ENCODE results near the gene MINDY1.

DNA sequence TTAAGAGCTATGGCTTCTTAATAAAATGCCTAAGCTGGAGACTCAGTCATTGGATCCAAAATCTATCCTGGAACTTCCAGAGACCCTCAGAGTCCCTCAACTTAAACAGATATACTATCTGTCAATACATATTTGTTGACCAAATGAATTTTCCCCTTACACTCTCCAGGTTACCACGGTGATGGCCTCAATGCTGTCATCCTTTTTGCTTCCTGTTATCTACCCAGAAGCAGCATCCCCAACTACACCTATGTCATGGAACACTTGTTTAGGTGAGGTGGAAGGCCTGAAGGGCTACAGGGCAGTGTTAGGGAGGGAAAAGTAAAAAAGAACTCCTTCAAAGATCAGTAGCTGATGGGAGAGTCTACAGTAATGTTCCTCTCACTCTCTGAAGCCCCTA is 36.5 kb upstream of the MINDY1 start:
- TF ChIP-seq, protein P1, sequence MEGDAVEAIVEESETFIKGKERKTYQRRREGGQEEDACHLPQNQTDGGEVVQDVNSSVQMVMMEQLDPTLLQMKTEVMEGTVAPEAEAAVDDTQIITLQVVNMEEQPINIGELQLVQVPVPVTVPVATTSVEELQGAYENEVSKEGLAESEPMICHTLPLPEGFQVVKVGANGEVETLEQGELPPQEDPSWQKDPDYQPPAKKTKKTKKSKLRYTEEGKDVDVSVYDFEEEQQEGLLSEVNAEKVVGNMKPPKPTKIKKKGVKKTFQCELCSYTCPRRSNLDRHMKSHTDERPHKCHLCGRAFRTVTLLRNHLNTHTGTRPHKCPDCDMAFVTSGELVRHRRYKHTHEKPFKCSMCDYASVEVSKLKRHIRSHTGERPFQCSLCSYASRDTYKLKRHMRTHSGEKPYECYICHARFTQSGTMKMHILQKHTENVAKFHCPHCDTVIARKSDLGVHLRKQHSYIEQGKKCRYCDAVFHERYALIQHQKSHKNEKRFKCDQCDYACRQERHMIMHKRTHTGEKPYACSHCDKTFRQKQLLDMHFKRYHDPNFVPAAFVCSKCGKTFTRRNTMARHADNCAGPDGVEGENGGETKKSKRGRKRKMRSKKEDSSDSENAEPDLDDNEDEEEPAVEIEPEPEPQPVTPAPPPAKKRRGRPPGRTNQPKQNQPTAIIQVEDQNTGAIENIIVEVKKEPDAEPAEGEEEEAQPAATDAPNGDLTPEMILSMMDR (IDR thresholded peaks at IDR 0.05) = no peak
- no peak for TF ChIP-seq ZFX (IDR thresholded peaks at IDR 0.05; ENCODE audit: borderline replicate concordance)
